Choroid plexus epithelial cell (primary cell): Measurements from ENCODE around the gene BZW2.

Source experiments
- DNase-seq: peaks from one replicate; pipeline ENCODE4 v3.0.0-alpha.2; 2010; ENCODE audit warnings: low read depth
- H3K4me3 ChIP-seq: 2 replicates; pipeline ENCODE4 v1.5.1; 2011; ENCODE audit warnings: low read depth, mild to moderate bottlenecking, control low read depth, low read length, moderate library complexity
- TF ChIP-seq, protein P1 (sequence below): conservative IDR thresholded peaks from 2 replicates; pipeline ENCODE4 v1.5.1; 2011; ENCODE audit warnings: low read depth, mild to moderate bottlenecking, control low read depth, inconsistent platforms, low read length, moderate library complexity

The BZW2 gene

GRCh38 chr7:16754856-16755317 lies 108.9 kb downstream of the BZW2 start:
- TF ChIP-seq, protein P1, sequence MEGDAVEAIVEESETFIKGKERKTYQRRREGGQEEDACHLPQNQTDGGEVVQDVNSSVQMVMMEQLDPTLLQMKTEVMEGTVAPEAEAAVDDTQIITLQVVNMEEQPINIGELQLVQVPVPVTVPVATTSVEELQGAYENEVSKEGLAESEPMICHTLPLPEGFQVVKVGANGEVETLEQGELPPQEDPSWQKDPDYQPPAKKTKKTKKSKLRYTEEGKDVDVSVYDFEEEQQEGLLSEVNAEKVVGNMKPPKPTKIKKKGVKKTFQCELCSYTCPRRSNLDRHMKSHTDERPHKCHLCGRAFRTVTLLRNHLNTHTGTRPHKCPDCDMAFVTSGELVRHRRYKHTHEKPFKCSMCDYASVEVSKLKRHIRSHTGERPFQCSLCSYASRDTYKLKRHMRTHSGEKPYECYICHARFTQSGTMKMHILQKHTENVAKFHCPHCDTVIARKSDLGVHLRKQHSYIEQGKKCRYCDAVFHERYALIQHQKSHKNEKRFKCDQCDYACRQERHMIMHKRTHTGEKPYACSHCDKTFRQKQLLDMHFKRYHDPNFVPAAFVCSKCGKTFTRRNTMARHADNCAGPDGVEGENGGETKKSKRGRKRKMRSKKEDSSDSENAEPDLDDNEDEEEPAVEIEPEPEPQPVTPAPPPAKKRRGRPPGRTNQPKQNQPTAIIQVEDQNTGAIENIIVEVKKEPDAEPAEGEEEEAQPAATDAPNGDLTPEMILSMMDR, result no peak
- DNase-seq, result no peak
- no peak overlapping the region for H3K4me3 ChIP-seq

DNA sequence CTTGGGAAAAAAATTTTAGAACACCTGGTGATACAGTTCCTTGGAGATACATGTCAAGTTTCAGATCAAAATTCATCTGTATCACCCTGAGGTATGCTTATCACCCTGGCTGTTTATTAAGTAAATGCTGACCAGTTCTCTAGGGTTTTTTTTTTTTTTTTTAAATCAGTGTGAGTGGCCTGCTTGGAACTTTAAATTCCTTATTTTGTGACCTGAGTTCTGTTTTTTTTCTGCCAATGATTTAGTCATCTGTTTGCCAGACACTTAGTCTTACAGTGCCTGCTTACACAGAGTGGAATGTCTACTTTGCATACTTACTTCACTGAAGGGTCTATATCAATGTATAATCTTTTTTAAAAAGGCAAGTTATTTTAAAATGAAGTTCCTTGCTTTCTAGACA lies 109.4 kb downstream of the BZW2 start:
- TF ChIP-seq, protein P1, result no peak
- no peak for DNase-seq
- no peak overlapping the region for H3K4me3 ChIP-seq
